Caco-2 (cell line): ENCODE measurements around the gene CSMD2. TPM values are rescaled to one million over a fixed set of nuclear protein-coding genes. Genes with fewer than 3 reads are reported as not detected.

Source experiments
- BruUV-seq: library from RNA; stranded (reverse); fragments of 400-500 nt; replicated peaks from 2 replicates; lab custom pipeline; 2021; lab: Mats Ljungman, UMichigan
- CTCF ChIA-PET: fragments of 300-600 bp; sonication (Branson Sonifier 250); formaldehyde crosslinking; loops from one replicate; lab custom pipeline; 2022; ENCODE audit warnings: antibody characterized with exemption; lab: Charles Lee
- POLR2A ChIA-PET: fragments of 300-600 bp; sonication (Branson Sonifier 250); formaldehyde crosslinking; loops from one replicate; lab custom pipeline; 2022; ENCODE audit warnings: antibody characterized with exemption; lab: Charles Lee
- DNase-seq, 2 experiments: peaks; one replicate each; pipeline versions ENCODE4 v3.0.0 to v3.0.0-alpha.2; 2020 to 2022
- H3K27me3 ChIP-seq: replicated peaks from 2 replicates; pipeline ENCODE4 v1.6.0; 2011; ENCODE audit warnings: low read length; ENCODE audit not compliant: control insufficient read depth, insufficient read depth
- H3K36me3 ChIP-seq: 2 replicates; pipeline ENCODE4 v1.5.1; 2011; ENCODE audit warnings: low read length; ENCODE audit not compliant: control insufficient read depth, insufficient read depth
- H3K4me1 ChIP-seq: fragments of 250-450 bp; sonication (Bioruptor Pico); 2 replicates; pipeline ENCODE4 v1.5.1; 2020; ENCODE audit warnings: mild to moderate bottlenecking
- H3K4me3 ChIP-seq: 2 replicates; pipeline ENCODE4 v1.5.1; 2011; ENCODE audit warnings: low read depth, mild to moderate bottlenecking, control low read depth, low read length
- H3K9me3 ChIP-seq: fragments of 250-450 bp; sonication (Bioruptor Pico); 2 replicates; pipeline ENCODE4 v1.5.1; 2020; ENCODE audit warnings: mild to moderate bottlenecking, moderate library complexity
- H3K27ac Mint-ChIP-seq: one replicate; pipeline ENCODE4 v1.8.0; 2022; ENCODE audit warnings: mixed read lengths; ENCODE audit not compliant: unreplicated experiment
- H3K27me3 Mint-ChIP-seq: one replicate; pipeline ENCODE4 v1.8.0; 2022; ENCODE audit warnings: mixed read lengths; ENCODE audit not compliant: insufficient read depth, unreplicated experiment
- H3K36me3 Mint-ChIP-seq: one replicate; pipeline ENCODE4 v1.8.0; 2022; ENCODE audit warnings: mild to moderate bottlenecking, mixed read lengths; ENCODE audit not compliant: insufficient read depth, unreplicated experiment
- H3K4me1 Mint-ChIP-seq: one replicate; pipeline ENCODE4 v1.8.0; 2022; ENCODE audit warnings: low read depth, mixed read lengths; ENCODE audit not compliant: unreplicated experiment
- H3K4me3 Mint-ChIP-seq: one replicate; pipeline ENCODE4 v1.8.0; 2022; ENCODE audit warnings: mild to moderate bottlenecking, moderate library complexity, mixed read lengths; ENCODE audit not compliant: unreplicated experiment
- H3K9me3 Mint-ChIP-seq: one replicate; pipeline ENCODE4 v1.8.0; 2022; ENCODE audit warnings: mixed read lengths; ENCODE audit not compliant: unreplicated experiment
- CTCF ChIP-seq, 2 experiments: fragments of 200-600 bp in 1 of 2; IDR thresholded peaks; 1 replicate in 1 of 2; 2 replicates in 1 of 2; pipeline versions ENCODE4 v1.5.1 to v1.8.0; 2011 to 2022; ENCODE audit warnings: antibody characterized with exemption in 1 of 2, control low read depth in 1 of 2, inconsistent platforms in 1 of 2, low read depth in 1 of 2, low read length in 1 of 2, mild to moderate bottlenecking in 1 of 2, moderate library complexity in 1 of 2; ENCODE audit not compliant: insufficient read depth in 1 of 2, severe bottlenecking in 1 of 2, unreplicated experiment in 1 of 2
- intact Hi-C: fragments of 100-400 bp; cut with micrococcal nuclease; formaldehyde crosslinking; loops from one replicate; pipeline ENCODE4 v1.10.0; 2022; ENCODE audit not compliant: unreplicated experiment
- total RNA-seq: library from RNA; stranded (reverse); gene quantifications from 2 replicates; pipeline ENCODE4 v1.2.3, GENCODE V29; 2022

Gene CSMD2
- total RNA-seq, 1 experiment from 2014 or later, result not detected

GRCh38 chr1:34053660-34054059, 111.4 kb downstream of the CSMD2 start:
- no peaks in the 10 kb centered on the region for H3K4me1 Mint-ChIP-seq
- POLR2A ChIA-PET, result no interaction called here
- TF ChIP-seq CTCF (IDR thresholded peaks at IDR 0.05; ENCODE audit: insufficient read depth in 1 of 2, low read depth in 1 of 2, low read length in 1 of 2, severe bottlenecking in 1 of 2, unreplicated experiment in 1 of 2), result no peak
- H3K27me3 Mint-ChIP-seq, result no peaks in the 10 kb centered on the region
- no peak for DNase-seq
- Histone ChIP-seq H3K36me3 (no peaks in the 10 kb centered on the region), H3K9me3 (no peaks in the 10 kb centered on the region), H3K27me3 (no peaks in the 10 kb centered on the region), H3K4me1 (no peaks in the 10 kb centered on the region), H3K4me3 (no peak overlapping the region)
- intact Hi-C loops, result no loop called here
- H3K9me3 Mint-ChIP-seq, result no peaks in the 10 kb centered on the region
- CTCF ChIA-PET, result no interaction called here
- no TSS peak for BruUV-seq
- H3K36me3 Mint-ChIP-seq, result no peaks in the 10 kb centered on the region
- H3K27ac Mint-ChIP-seq, result no peak overlapping the region
- H3K4me3 Mint-ChIP-seq, result no peak overlapping the region

- no peaks in the 10 kb centered on the region for H3K4me1 ChIP-seq
- no TSS peak for BruUV-seq
- DNase-seq, result no peak
- Mint-ChIP-seq H3K4me1 (no peaks in the 10 kb centered on the region), H3K4me3 (no peak overlapping the region), H3K27me3 (peaks cover under 1% of the 10 kb centered on the region), H3K36me3 (no peaks in the 10 kb centered on the region), H3K27ac (no peak overlapping the region), H3K9me3 (no peaks in the 10 kb centered on the region)
- H3K4me3 ChIP-seq, result no peak overlapping the region
- POLR2A ChIA-PET, result no interaction called here
- TF ChIP-seq CTCF (IDR thresholded peaks at IDR 0.05; ENCODE audit: insufficient read depth in 1 of 2, low read depth in 1 of 2, low read length in 1 of 2, severe bottlenecking in 1 of 2, unreplicated experiment in 1 of 2), result no peak
- CTCF ChIA-PET, result no interaction called here
- no peaks in the 10 kb centered on the region for H3K27me3 ChIP-seq
- no peaks in the 10 kb centered on the region for H3K36me3 ChIP-seq
- intact Hi-C loops, result no loop called here
- H3K9me3 ChIP-seq, result no peaks in the 10 kb centered on the region
These were observed 112.5 kb downstream of the CSMD2 start for GRCh38 chr1:34052565-34052964.

GRCh38 chr1:34050709-34051485, 114.1 kb downstream of the CSMD2 start:
- POLR2A ChIA-PET, result no interaction called here
- Mint-ChIP-seq H3K27ac (no peak overlapping the region), H3K36me3 (no peaks in the 10 kb centered on the region), H3K4me1 (no peaks in the 10 kb centered on the region), H3K9me3 (no peaks in the 10 kb centered on the region), H3K27me3 (peaks cover 6% of the 10 kb centered on the region), H3K4me3 (no peak overlapping the region)
- no peak for TF ChIP-seq CTCF (IDR thresholded peaks at IDR 0.05; ENCODE audit: insufficient read depth in 1 of 2, low read depth in 1 of 2, low read length in 1 of 2, severe bottlenecking in 1 of 2, unreplicated experiment in 1 of 2)
- CTCF ChIA-PET, result no interaction called here
- Histone ChIP-seq H3K36me3 (no peaks in the 10 kb centered on the region), H3K4me1 (no peaks in the 10 kb centered on the region), H3K27me3 (no peaks in the 10 kb centered on the region), H3K9me3 (no peaks in the 10 kb centered on the region), H3K4me3 (no peak overlapping the region)
- no peak for DNase-seq
- intact Hi-C loops, result no loop called here
- no TSS peak for BruUV-seq
